Measurements from ENCODE around the gene SLC6A8.

- no peak for TF ChIP-seq EZH2phosphoT487 (IDR thresholded peaks at IDR 0.05; ENCODE audit: insufficient read depth, low read depth)
- no peak for TF ChIP-seq EZH2 (IDR thresholded peaks at IDR 0.05; ENCODE audit: insufficient read depth, poor library complexity, severe bottlenecking)
Observed at GRCh38 chrX:153688506-153688905, 780 bp downstream of the SLC6A8 start.
